WTC11 (cell line): ENCODE measurements around the gene CEP57L1. TPM values are rescaled to one million over a fixed set of nuclear protein-coding genes. Genes with fewer than 3 reads are reported as not detected.

ENCODE experiments used
- AR ChIP-seq: fragments of 250-450 bp; sonication (Bioruptor Pico); IDR thresholded peaks from 2 replicates; pipeline ENCODE4 v1.9.0; 2021; ENCODE audit warnings: mild to moderate bottlenecking
- NR3C1 ChIP-seq: sonication (generic); formaldehyde crosslinking; conservative IDR thresholded peaks from 2 replicates; pipeline ENCODE4 v1.8.1; 2023; ENCODE audit warnings: low read depth, mild to moderate bottlenecking, missing genetic modification reagents
- PRRX2 ChIP-seq: fragments of 250-450 bp; sonication (Bioruptor Pico); IDR thresholded peaks from 2 replicates; pipeline ENCODE4 v1.8.0; 2021; ENCODE audit warnings: mild to moderate bottlenecking
- total RNA-seq: library from RNA; stranded (reverse); gene quantifications from 3 replicates; pipeline ENCODE4 v1.2.3, GENCODE V29; 2021

The CEP57L1 gene
- total RNA-seq, 1 experiment from 2014 or later: 13.1 TPM

GRCh38 chr6:109212683-109213082 lies 117.4 kb downstream of the CEP57L1 start (continued):
- TF ChIP-seq AR (CRISPR knock-in tag) (no peak), NR3C1 (CRISPR knock-in tag) (no peak), PRRX2 (no peak)

Other genes with a start within 250 kb of the CEP57L1 start
- 4.6 to 5.2 TPM (median 4.7 TPM) in 3 replicates for gene ARMC2, start 247.1 kb upstream of the CEP57L1 start, total RNA-seq
- gene SESN1, start 661 bp upstream of the CEP57L1 start, total RNA-seq: 22.2 to 30.2 TPM (median 22.5 TPM) in 3 replicates